ENCODE measurements around the gene ETV3.

DNA sequence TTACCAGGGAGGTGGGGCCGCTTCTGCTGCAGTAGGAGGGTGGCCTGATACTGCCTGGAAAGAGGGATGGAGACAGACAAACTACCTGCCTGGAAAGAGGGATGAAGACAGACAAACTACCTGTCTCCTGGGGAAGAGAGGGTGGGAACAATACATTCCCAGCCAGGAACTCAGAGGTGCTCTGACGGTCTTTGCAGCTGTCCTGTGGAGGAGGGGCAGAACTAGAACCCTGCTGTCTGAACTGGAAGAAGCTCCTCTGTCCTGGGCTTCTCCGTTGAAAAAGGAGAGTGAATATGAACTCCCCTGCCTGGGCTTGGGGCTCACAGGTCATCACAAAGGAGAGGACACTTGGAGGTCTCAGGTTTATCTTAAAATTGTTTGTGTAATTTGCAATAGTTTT is 40.3 kb upstream of the ETV3 start:
- TF ChIP-seq, protein P1, sequence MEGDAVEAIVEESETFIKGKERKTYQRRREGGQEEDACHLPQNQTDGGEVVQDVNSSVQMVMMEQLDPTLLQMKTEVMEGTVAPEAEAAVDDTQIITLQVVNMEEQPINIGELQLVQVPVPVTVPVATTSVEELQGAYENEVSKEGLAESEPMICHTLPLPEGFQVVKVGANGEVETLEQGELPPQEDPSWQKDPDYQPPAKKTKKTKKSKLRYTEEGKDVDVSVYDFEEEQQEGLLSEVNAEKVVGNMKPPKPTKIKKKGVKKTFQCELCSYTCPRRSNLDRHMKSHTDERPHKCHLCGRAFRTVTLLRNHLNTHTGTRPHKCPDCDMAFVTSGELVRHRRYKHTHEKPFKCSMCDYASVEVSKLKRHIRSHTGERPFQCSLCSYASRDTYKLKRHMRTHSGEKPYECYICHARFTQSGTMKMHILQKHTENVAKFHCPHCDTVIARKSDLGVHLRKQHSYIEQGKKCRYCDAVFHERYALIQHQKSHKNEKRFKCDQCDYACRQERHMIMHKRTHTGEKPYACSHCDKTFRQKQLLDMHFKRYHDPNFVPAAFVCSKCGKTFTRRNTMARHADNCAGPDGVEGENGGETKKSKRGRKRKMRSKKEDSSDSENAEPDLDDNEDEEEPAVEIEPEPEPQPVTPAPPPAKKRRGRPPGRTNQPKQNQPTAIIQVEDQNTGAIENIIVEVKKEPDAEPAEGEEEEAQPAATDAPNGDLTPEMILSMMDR (conservative IDR thresholded peaks at IDR 0.05), result no peak
- TF ChIP-seq EZH2 (IDR thresholded peaks at IDR 0.05; ENCODE audit: low read depth), result no peak
